ENCODE measurements around the gene CFAP157.

DNA sequence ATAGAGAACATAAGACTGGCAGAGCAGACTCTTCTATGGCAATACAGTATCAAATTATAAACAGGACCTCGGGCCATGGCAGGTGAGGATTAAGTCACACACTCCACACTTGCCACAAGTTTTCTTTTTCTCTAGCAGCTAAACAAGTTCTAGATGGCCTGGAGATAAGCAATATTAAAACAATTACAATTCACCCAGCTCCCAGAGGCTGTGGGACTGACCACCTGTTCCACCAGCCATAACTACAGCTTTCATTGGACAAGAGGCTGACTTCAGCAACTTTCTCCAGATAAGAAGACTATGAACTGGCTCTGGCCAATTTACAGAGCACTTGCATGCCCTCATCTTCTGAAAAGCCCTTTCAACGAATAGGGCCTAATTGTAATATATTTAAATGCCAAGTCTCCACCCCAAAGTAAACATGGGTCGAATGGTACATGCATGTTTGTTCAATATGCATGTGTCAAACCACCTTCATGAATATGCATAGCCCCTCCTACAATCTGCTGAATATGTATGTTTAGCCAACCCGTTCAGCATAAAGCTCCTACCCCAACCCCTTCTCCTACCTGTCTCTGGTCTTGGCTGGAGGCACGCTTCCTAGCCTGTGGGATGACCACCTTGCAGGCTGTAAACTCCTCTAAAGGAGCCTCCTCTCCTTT, 6.1 kb upstream of the CFAP157 start:
- TF ChIP-seq SRSF4 (IDR thresholded peaks at IDR 0.05; ENCODE audit: low read depth, low read length, poor library complexity, severe bottlenecking): no peak
- TF ChIP-seq, protein P1, sequence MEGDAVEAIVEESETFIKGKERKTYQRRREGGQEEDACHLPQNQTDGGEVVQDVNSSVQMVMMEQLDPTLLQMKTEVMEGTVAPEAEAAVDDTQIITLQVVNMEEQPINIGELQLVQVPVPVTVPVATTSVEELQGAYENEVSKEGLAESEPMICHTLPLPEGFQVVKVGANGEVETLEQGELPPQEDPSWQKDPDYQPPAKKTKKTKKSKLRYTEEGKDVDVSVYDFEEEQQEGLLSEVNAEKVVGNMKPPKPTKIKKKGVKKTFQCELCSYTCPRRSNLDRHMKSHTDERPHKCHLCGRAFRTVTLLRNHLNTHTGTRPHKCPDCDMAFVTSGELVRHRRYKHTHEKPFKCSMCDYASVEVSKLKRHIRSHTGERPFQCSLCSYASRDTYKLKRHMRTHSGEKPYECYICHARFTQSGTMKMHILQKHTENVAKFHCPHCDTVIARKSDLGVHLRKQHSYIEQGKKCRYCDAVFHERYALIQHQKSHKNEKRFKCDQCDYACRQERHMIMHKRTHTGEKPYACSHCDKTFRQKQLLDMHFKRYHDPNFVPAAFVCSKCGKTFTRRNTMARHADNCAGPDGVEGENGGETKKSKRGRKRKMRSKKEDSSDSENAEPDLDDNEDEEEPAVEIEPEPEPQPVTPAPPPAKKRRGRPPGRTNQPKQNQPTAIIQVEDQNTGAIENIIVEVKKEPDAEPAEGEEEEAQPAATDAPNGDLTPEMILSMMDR (CRISPR knock-in tag; IDR thresholded peaks at IDR 0.05): no peak
- TF ChIP-seq, protein P2, sequence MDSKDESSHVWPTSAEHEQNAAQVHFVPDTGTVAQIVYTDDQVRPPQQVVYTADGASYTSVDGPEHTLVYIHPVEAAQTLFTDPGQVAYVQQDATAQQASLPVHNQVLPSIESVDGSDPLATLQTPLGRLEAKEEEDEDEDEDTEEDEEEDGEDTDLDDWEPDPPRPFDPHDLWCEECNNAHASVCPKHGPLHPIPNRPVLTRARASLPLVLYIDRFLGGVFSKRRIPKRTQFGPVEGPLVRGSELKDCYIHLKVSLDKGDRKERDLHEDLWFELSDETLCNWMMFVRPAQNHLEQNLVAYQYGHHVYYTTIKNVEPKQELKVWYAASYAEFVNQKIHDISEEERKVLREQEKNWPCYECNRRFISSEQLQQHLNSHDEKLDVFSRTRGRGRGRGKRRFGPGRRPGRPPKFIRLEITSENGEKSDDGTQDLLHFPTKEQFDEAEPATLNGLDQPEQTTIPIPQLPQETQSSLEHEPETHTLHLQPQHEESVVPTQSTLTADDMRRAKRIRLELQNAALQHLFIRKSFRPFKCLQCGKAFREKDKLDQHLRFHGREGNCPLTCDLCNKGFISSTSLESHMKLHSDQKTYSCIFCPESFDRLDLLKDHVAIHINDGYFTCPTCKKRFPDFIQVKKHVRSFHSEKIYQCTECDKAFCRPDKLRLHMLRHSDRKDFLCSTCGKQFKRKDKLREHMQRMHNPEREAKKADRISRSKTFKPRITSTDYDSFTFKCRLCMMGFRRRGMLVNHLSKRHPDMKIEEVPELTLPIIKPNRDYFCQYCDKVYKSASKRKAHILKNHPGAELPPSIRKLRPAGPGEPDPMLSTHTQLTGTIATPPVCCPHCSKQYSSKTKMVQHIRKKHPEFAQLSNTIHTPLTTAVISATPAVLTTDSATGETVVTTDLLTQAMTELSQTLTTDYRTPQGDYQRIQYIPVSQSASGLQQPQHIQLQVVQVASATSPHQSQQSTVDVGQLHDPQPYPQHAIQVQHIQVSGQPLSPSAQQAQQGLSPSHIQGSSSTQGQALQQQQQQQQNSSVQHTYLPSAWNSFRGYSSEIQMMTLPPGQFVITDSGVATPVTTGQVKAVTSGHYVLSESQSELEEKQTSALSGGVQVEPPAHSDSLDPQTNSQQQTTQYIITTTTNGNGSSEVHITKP (CRISPR knock-in tag; IDR thresholded peaks at IDR 0.05; ENCODE audit: low read depth): no peak
- TF ChIP-seq ZNF775 (CRISPR knock-in tag; IDR thresholded peaks at IDR 0.05; ENCODE audit: borderline replicate concordance): no peak
- TF ChIP-seq, protein P3, sequence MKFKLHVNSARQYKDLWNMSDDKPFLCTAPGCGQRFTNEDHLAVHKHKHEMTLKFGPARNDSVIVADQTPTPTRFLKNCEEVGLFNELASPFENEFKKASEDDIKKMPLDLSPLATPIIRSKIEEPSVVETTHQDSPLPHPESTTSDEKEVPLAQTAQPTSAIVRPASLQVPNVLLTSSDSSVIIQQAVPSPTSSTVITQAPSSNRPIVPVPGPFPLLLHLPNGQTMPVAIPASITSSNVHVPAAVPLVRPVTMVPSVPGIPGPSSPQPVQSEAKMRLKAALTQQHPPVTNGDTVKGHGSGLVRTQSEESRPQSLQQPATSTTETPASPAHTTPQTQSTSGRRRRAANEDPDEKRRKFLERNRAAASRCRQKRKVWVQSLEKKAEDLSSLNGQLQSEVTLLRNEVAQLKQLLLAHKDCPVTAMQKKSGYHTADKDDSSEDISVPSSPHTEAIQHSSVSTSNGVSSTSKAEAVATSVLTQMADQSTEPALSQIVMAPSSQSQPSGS (CRISPR knock-in tag; IDR thresholded peaks at IDR 0.05): no peak
- TF ChIP-seq CCAR2 (optimal IDR thresholded peaks at IDR 0.05; ENCODE audit: low read depth, low read length): no peak
- TF ChIP-seq CENPT (CRISPR knock-in tag; IDR thresholded peaks at IDR 0.05; ENCODE audit: low read depth): no peak
- no peak for TF ChIP-seq JUND (CRISPR knock-in tag; IDR thresholded peaks at IDR 0.05)
- TF ChIP-seq ZNF318 (CRISPR knock-in tag; IDR thresholded peaks at IDR 0.05): no peak
- TF ChIP-seq SP2 (CRISPR knock-in tag; IDR thresholded peaks at IDR 0.05): no peak
- TF ChIP-seq TARDBP (CRISPR knock-in tag; IDR thresholded peaks at IDR 0.05): no peak
